ENCODE results near the gene PSMC3IP.
"Not testable (repeated sequence)": the region's sequence is repeated elsewhere in the genome, so short reads cannot be mapped to it uniquely, and the experiment has no call there.

PSMC3IP gene

GRCh38 chr17:42577532-42578281 lies at the start of gene PSMC3IP:
PSMC3IP (minus strand) TSS chr17:42577729; CDS start chr17:42577686, 43 bp downstream.
- peak; percentile 93 for DNase-seq

DNA sequence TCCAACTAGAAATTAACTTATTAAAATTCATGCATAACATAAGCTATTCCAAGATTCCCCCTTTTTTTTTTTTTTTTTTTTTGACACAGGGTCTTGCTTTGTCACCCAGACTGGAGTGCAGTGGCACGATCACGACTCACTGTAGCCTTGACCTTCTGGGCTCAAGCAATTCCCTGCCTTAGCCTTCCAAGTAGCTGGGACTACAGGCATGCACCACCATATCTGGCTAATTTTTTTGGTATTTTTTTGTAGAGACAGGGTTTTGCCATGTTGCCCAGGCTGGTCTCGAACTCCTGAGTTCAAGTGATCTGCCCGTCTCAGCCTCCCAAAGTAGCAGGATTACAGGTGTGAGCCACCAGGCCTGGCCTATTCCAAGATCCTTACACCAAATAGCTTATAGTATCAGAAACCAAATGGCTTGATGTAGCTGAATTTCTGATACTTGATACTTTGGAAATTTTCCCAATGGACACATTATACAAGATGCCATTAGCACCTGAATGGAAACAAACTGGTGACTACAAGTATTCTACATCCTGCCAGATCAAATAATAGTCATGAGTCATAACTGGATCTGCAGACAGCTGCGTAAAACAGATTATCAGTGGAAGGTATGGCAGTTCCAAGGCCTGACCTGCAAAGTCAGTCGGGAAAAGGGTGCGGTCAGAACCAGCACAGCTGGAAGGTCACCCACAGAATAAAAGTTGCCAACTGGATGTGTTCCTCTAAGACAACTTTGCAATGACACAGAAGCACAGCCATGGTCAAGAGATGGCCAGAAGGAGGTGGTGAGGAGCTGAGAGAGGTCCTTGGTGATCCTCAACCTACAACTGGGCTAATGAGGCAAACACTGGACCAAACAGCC lies 46.4 kb upstream of the PSMC3IP start:
- DNase-seq, result peak; percentile 11

- DNase-seq, result no peak
Measured at GRCh38 chr17:42623271-42623670, 45.7 kb upstream of the PSMC3IP start.

- DNase-seq, result not testable (repeated sequence)
Measured at GRCh38 chr17:42621987-42622386, 44.5 kb upstream of the PSMC3IP start.

- DNase-seq, result peak; percentile 69
Measured at GRCh38 chr17:42618442-42619150, 41.1 kb upstream of the PSMC3IP start.

DNA sequence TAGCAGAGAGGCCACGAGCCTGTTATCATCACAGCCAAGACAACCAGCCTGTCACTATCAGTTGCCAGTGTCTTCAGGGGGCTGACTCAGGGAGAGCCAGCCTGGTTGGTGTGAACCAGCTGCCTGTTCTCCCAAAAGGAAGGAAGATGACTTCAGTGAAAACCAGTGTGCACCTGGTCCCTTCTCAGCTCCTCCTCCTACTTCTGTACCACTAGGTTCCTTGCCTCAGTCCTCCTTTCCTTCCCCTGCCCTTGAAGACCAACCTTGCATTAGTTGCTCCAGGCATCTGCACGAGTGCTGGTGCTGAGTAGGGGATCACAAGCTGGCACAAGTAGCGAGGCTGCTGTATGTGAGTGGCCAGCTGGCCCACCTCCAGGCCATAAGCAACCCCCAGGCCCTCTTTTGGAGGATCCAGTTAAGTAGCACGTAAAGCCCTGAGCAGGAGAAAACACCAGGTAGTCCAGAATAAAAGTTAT lies 40.5 kb upstream of the PSMC3IP start:
- DNase-seq, result peak; percentile 41

GRCh38 chr17:42613699-42614295 lies 36.3 kb upstream of the PSMC3IP start:
- no peak for DNase-seq

- DNase-seq, result no peak
Measured at GRCh38 chr17:42612013-42612412, 34.5 kb upstream of the PSMC3IP start.

GRCh38 chr17:42609814-42610801 lies 32.6 kb upstream of the PSMC3IP start:
- not testable (repeated sequence) for DNase-seq

DNA sequence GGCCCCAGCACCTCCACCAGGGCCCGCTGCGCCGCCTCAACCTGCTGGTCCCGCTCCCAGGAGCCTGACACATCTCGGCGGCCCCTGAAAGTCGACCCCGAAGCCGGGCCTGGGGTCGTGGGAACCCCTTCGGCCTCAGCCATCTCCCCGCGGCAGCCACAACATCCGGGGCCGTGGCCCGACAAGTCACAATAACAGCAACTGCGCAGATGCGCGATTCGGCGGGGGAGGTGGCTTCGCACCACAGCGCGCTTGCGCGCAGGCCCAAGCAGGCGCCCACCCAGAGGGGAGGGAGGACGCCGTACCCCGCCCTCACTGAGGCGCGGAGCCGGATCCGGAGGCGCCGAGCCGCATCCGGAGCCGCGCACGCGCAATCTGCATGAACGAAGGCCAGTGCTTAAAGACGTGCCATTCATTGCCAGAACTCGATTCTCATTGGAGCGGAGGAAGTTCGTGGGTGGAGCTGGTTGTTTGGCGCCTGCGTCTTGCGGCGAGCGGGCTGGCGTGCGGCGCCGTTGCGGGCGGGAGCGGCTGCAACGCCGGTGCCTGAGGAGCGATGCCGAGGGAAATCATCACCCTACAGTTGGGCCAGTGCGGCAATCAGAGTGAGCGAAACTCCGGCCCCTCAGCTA lies 31.8 kb upstream of the PSMC3IP start, which contains the start of the genes RETREG3 and TUBG1:
Gene RETREG3 (minus strand): TSS at position 193 of the 632 bp plus-strand sequence. CDS start 50 bp downstream, at position 143.
Gene TUBG1 (plus strand): TSS at position 502 of the 632 bp plus-strand sequence. CDS start 55 bp downstream, at position 557.
- DNase-seq, result peak; percentile 99

GRCh38 chr17:42608305-42609181 lies 31.0 kb upstream of the PSMC3IP start:
- no peak for DNase-seq

DNA sequence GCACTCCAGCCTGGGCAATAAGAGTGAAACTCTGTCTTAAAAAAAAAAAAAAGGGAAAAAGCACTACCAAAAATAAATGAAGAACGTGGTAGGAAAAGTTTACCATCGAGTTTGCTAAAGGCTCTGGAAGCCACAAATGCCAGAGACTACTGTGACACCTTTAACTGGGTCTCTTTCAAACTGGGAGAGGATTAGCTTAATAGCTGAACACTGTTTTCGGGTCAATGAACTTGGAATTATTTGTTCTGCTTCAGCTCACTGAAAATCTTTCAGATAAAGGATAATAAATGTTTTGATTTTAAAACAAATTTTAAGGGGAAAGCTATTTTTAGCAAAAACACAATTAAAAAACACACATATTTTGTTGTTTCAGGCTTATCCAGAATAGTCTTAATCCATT lies 30.2 kb upstream of the PSMC3IP start:
- no peak for DNase-seq

GRCh38 chr17:42603318-42603717 lies 25.8 kb upstream of the PSMC3IP start:
- no peak for DNase-seq

GRCh38 chr17:42598905-42599304 lies 21.4 kb upstream of the PSMC3IP start:
- DNase-seq, result peak; percentile 55

GRCh38 chr17:42596386-42596785 lies 18.9 kb upstream of the PSMC3IP start:
- DNase-seq, result no peak

- DNase-seq, result no peak
Measured at GRCh38 chr17:42591411-42591810, 13.9 kb upstream of the PSMC3IP start.

DNA sequence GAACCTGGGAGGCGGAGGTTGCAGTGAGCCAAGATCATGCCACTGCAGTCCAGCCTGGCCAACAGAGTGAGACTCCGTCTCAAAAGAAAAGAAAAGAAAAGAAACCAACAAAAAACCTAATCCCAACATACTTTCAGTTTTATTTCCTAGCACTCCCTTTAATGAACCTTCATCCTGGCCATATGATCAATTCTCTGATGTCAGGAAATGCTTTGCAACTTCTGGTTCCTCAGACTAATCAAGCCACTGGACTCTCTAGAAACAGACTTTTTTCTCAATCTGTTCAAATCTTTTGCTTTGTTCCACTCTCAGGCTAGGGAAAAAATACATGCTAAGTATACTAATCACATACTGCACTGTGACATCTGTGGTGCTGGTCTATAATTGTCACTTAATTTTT lies 13.4 kb upstream of the PSMC3IP start:
- no peak for DNase-seq

GRCh38 chr17:42586514-42587230 lies 9.1 kb upstream of the PSMC3IP start:
- DNase-seq, result no peak

DNA sequence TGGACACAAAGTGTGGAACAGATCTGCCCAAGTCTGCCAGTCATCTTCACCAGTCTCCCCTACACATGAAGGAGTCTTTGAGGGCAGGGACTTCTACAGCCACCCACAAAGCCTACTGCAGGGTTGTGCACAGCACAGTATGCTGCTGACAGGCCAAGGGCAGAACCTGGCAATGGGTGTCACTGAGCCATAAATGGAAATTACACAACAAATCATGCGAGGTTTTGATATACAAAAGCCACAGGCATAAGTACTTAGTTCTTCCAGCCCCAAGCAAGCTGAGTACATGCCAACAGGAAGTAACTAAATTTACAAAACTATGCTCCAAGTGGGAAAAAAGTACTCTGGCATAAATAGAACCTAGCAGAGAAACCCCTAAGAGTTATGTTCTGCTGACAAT lies 7.8 kb upstream of the PSMC3IP start:
- DNase-seq, result no peak
